ENCODE measurements around the gene KIF26A.

Gene KIF26A

DNA sequence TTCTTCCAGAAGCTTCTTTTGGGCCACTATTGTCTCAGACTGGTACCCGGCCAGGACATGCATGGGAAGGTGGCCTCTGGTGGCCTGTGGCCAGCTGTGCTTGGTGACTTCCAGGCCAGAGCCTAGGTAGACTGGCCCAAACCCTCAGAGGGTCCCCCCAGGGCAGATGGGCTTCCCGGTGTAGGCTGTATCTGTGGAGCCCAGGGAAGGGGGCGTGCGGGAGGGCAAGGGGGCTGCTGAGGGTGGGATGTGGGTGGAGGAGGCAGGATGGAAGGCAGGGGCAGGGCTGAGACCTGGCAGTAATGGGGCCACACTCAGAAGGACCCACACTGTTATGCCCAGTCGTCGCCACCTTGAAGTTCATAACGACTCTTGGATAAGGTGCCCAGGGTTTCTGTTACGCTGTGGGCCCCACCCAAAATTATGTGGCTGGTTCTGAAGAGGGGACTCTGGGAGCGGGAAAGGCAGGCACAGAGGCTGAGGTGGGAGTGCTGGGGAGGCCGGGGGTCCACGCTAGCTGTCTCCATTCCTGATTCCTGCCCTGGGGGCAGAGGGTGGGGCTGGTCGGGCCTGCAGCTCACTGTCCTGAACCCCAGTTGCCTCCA, 52.1 kb downstream of the KIF26A start:
- H3K9ac ChIP-seq (ENCODE audit: low read length in 5 of 5): no peak overlapping the region
- H3K27me3 ChIP-seq (ENCODE audit: control insufficient read depth in 5 of 5, insufficient read depth in 4 of 5, low read length in 5 of 5): peaks cover 6 to 33% (median 9%) of the 10 kb centered on the region in 5 donors
- no peak overlapping the region for H3K27ac ChIP-seq (ENCODE audit: low read depth, low read length)

GRCh38 chr14:104191409-104191997, 53.1 kb downstream of the KIF26A start:
- no peaks in the 10 kb centered on the region for H3K36me3 ChIP-seq (ENCODE audit: control insufficient read depth in 5 of 5, insufficient read depth in 5 of 5, low read length in 5 of 5)
- no peak overlapping the region for H3K9ac ChIP-seq (ENCODE audit: low read length in 5 of 5)
- peaks cover 6 to 33% (median 8%) of the 10 kb centered on the region in 5 donors for H3K27me3 ChIP-seq (ENCODE audit: control insufficient read depth in 5 of 5, insufficient read depth in 4 of 5, low read length in 5 of 5)

More for the DNA sequence above, 52.1 kb downstream of the KIF26A start:
- Histone ChIP-seq H3K4me3 (ENCODE audit: low read depth in 1 of 5, low read length in 5 of 5) (no peak overlapping the region), H3K9me3 (ENCODE audit: control insufficient read depth in 5 of 5, low read length in 5 of 5) (no peaks in the 10 kb centered on the region), H3K36me3 (ENCODE audit: control insufficient read depth in 5 of 5, insufficient read depth in 5 of 5, low read length in 5 of 5) (no peaks in the 10 kb centered on the region), H3K4me1 (ENCODE audit: control insufficient read depth in 5 of 5, insufficient read depth in 5 of 5, low read length in 5 of 5) (peaks cover 0 to 14% (median 0%) of the 10 kb centered on the region in 5 donors)

DNA sequence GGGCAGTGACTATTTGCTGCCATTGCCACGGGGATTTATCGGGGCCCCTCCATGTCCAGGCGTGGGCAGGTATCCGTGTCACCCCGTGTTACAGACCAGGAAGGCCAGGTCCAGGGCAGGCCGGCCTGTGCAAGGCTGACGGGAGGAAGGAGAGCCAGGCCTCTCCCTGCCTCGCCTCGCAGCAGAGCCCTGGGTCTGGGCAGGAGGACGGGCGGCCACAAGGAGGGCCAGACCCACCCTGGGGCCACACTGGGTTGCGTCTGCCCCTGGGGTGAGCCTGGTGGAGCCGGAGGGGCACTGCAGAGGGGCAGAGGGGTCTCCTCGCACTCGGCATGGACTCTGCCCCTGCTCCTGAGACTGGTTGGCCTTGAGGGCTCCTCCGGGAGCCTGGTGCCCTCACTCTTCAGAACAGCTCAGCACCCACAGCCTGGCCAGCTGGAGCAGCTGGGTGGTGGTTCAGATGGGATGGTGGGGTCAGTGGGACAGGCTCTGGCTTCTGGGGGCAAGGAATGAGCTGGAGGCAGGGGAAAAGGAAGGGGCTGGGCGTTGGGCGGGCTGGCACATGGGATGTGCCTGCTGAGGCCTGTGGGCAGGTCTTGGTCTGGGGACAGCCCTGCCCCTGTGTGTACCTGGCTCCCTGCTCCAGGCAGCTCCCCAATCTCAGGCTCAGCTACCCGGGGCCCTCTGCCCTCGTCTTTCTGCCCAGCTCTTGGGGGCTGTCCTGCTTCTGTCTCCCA, 53.9 kb downstream of the KIF26A start:
- Histone ChIP-seq H3K9ac (ENCODE audit: low read length in 5 of 5) (no peak overlapping the region), H3K9me3 (ENCODE audit: control insufficient read depth in 5 of 5, low read length in 5 of 5) (no peaks in the 10 kb centered on the region), H3K27ac (ENCODE audit: low read depth, low read length) (no peak overlapping the region), H3K4me1 (ENCODE audit: control insufficient read depth in 5 of 5, insufficient read depth in 5 of 5, low read length in 5 of 5) (peaks cover 0 to 9% (median 0%) of the 10 kb centered on the region in 5 donors), H3K36me3 (ENCODE audit: control insufficient read depth in 5 of 5, insufficient read depth in 5 of 5, low read length in 5 of 5) (no peaks in the 10 kb centered on the region), H3K27me3 (ENCODE audit: control insufficient read depth in 5 of 5, insufficient read depth in 4 of 5, low read length in 5 of 5) (peaks cover 6 to 33% (median 8%) of the 10 kb centered on the region in 5 donors), H3K4me3 (ENCODE audit: low read depth in 1 of 5, low read length in 5 of 5) (no peak overlapping the region)

More at GRCh38 chr14:104191409-104191997, 53.1 kb downstream of the KIF26A start:
- no peak overlapping the region for H3K4me3 ChIP-seq (ENCODE audit: low read depth in 1 of 5, low read length in 5 of 5)
- H3K9me3 ChIP-seq (ENCODE audit: control insufficient read depth in 5 of 5, low read length in 5 of 5): no peaks in the 10 kb centered on the region
- H3K4me1 ChIP-seq (ENCODE audit: control insufficient read depth in 5 of 5, insufficient read depth in 5 of 5, low read length in 5 of 5): peaks cover 0 to 8% (median 0%) of the 10 kb centered on the region in 5 donors
- H3K27ac ChIP-seq (ENCODE audit: low read depth, low read length): no peak overlapping the region

DNA sequence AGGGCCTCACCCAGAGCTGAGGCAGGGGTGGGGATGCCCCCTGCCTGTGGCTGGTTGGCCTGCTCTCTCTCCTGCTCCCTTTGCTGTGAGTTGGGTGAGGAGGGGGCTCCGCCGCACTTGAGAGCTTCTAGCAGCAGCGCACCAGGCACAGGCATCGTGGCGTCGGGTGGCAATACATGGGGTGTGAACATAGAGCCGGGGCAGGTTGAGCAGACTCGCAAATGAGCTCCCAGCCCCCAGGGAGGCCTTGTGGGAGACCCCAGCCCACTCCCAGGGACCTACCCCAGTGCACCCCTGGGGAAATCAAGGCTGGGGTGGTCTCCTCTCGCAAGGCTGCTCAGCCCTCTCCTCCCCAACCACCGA, 54.5 kb downstream of the KIF26A start:
- H3K27me3 ChIP-seq (ENCODE audit: control insufficient read depth in 5 of 5, insufficient read depth in 4 of 5, low read length in 5 of 5): peaks cover under 1 to 30% (median 8%) of the 10 kb centered on the region in 5 donors
- no peaks in the 10 kb centered on the region for H3K9me3 ChIP-seq (ENCODE audit: control insufficient read depth in 5 of 5, low read length in 5 of 5)
- H3K27ac ChIP-seq (ENCODE audit: low read depth, low read length): no peak overlapping the region
- no peak overlapping the region for H3K4me3 ChIP-seq (ENCODE audit: low read depth in 1 of 5, low read length in 5 of 5)
- no peak overlapping the region for H3K9ac ChIP-seq (ENCODE audit: low read length in 5 of 5)
- peaks cover 0 to 9% (median 0%) of the 10 kb centered on the region in 5 donors for H3K4me1 ChIP-seq (ENCODE audit: control insufficient read depth in 5 of 5, insufficient read depth in 5 of 5, low read length in 5 of 5)
- no peaks in the 10 kb centered on the region for H3K36me3 ChIP-seq (ENCODE audit: control insufficient read depth in 5 of 5, insufficient read depth in 5 of 5, low read length in 5 of 5)

GRCh38 chr14:104194016-104194415, 55.6 kb downstream of the KIF26A start:
- Histone ChIP-seq H3K9me3 (ENCODE audit: control insufficient read depth in 5 of 5, low read length in 5 of 5) (no peaks in the 10 kb centered on the region), H3K27me3 (ENCODE audit: control insufficient read depth in 5 of 5, insufficient read depth in 4 of 5, low read length in 5 of 5) (peaks cover 0 to 34% (median 8%) of the 10 kb centered on the region in 5 donors), H3K4me1 (ENCODE audit: control insufficient read depth in 5 of 5, insufficient read depth in 5 of 5, low read length in 5 of 5) (peaks cover 0 to 5% (median 0%) of the 10 kb centered on the region in 5 donors), H3K4me3 (ENCODE audit: low read depth in 1 of 5, low read length in 5 of 5) (no peak overlapping the region), H3K27ac (ENCODE audit: low read depth, low read length) (no peak overlapping the region), H3K36me3 (ENCODE audit: control insufficient read depth in 5 of 5, insufficient read depth in 5 of 5, low read length in 5 of 5) (no peaks in the 10 kb centered on the region), H3K9ac (ENCODE audit: low read length in 5 of 5) (no peak overlapping the region)

GRCh38 chr14:104194716-104195115, 56.3 kb downstream of the KIF26A start:
- H3K4me3 ChIP-seq (ENCODE audit: low read depth in 1 of 5, low read length in 5 of 5): no peak overlapping the region
- no peak overlapping the region for H3K27ac ChIP-seq (ENCODE audit: low read depth, low read length)
- H3K4me1 ChIP-seq (ENCODE audit: control insufficient read depth in 5 of 5, insufficient read depth in 5 of 5, low read length in 5 of 5): peaks cover 0 to 5% (median 0%) of the 10 kb centered on the region in 5 donors
- H3K9me3 ChIP-seq (ENCODE audit: control insufficient read depth in 5 of 5, low read length in 5 of 5): no peaks in the 10 kb centered on the region
- no peak overlapping the region for H3K9ac ChIP-seq (ENCODE audit: low read length in 5 of 5)
- H3K36me3 ChIP-seq (ENCODE audit: control insufficient read depth in 5 of 5, insufficient read depth in 5 of 5, low read length in 5 of 5): no peaks in the 10 kb centered on the region
- H3K27me3 ChIP-seq (ENCODE audit: control insufficient read depth in 5 of 5, insufficient read depth in 4 of 5, low read length in 5 of 5): peaks cover 0 to 28% (median 6%) of the 10 kb centered on the region in 5 donors

- H3K27ac ChIP-seq (ENCODE audit: low read depth, low read length): no peak overlapping the region
- no peak overlapping the region for H3K4me3 ChIP-seq (ENCODE audit: low read depth in 1 of 5, low read length in 5 of 5)
- H3K4me1 ChIP-seq (ENCODE audit: control insufficient read depth in 5 of 5, insufficient read depth in 5 of 5, low read length in 5 of 5): peaks cover 0 to 5% (median 0%) of the 10 kb centered on the region in 5 donors
- no peaks in the 10 kb centered on the region for H3K9me3 ChIP-seq (ENCODE audit: control insufficient read depth in 5 of 5, low read length in 5 of 5)
- H3K9ac ChIP-seq (ENCODE audit: low read length in 5 of 5): no peak overlapping the region
- no peaks in the 10 kb centered on the region for H3K36me3 ChIP-seq (ENCODE audit: control insufficient read depth in 5 of 5, insufficient read depth in 5 of 5, low read length in 5 of 5)
- peaks cover 0 to 27% (median 6%) of the 10 kb centered on the region in 5 donors for H3K27me3 ChIP-seq (ENCODE audit: control insufficient read depth in 5 of 5, insufficient read depth in 4 of 5, low read length in 5 of 5)
Measured at GRCh38 chr14:104195361-104195760, 57.0 kb downstream of the KIF26A start.

- peaks cover 0 to 28% (median 6%) of the 10 kb centered on the region in 5 donors for H3K27me3 ChIP-seq (ENCODE audit: control insufficient read depth in 5 of 5, insufficient read depth in 4 of 5, low read length in 5 of 5)
Measured at GRCh38 chr14:104195878-104196277, 57.5 kb downstream of the KIF26A start.

DNA sequence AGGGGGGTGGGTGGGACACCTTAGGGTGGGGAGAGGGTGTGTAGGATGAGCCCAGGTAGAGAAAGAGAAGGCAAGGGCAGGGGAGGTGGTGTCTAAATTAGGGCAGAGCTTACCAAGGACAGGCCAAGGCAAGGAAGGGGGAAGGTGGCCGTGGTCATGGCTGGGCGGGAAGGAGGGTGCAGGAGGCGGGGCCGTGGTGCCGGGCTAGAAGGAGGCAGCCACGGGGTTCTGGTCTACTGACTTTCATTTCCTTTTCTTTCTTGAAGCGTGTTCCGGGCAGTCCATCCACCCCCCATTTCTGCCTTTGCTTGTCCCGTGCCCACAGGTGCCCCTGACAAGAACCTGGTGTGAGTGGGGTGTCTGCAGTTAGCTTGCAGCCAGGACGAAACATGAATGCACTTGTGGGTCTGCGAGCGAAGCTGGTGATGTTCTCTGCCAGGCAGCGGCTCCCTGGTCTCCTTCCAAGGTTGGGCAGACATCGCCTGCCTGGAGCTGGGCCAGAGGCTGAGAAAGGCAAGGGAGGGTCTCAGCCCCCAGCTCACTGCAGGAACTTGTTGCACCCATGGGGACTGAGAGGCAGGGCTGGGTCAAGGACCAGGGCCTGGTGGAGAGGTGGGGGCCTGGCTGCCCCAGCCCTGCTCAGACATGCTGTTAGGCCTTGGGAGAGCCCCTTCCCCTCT, 58.2 kb downstream of the KIF26A start:
- Histone ChIP-seq H3K9me3 (ENCODE audit: control insufficient read depth in 5 of 5, low read length in 5 of 5) (no peaks in the 10 kb centered on the region), H3K4me3 (ENCODE audit: low read depth in 1 of 5, low read length in 5 of 5) (no peak overlapping the region), H3K27me3 (ENCODE audit: control insufficient read depth in 5 of 5, insufficient read depth in 4 of 5, low read length in 5 of 5) (peaks cover 0 to 20% (median under 1%) of the 10 kb centered on the region in 5 donors), H3K9ac (ENCODE audit: low read length in 5 of 5) (no peak overlapping the region), H3K36me3 (ENCODE audit: control insufficient read depth in 5 of 5, insufficient read depth in 5 of 5, low read length in 5 of 5) (no peaks in the 10 kb centered on the region), H3K27ac (ENCODE audit: low read depth, low read length) (no peak overlapping the region), H3K4me1 (ENCODE audit: control insufficient read depth in 5 of 5, insufficient read depth in 5 of 5, low read length in 5 of 5) (peaks cover 0 to 5% (median 0%) of the 10 kb centered on the region in 5 donors)

More at GRCh38 chr14:104195878-104196277, 57.5 kb downstream of the KIF26A start:
- H3K9me3 ChIP-seq (ENCODE audit: control insufficient read depth in 5 of 5, low read length in 5 of 5): no peaks in the 10 kb centered on the region
- H3K4me3 ChIP-seq (ENCODE audit: low read depth in 1 of 5, low read length in 5 of 5): no peak overlapping the region
- H3K4me1 ChIP-seq (ENCODE audit: control insufficient read depth in 5 of 5, insufficient read depth in 5 of 5, low read length in 5 of 5): peaks cover 0 to 5% (median 0%) of the 10 kb centered on the region in 5 donors
- H3K27ac ChIP-seq (ENCODE audit: low read depth, low read length): no peak overlapping the region
- no peak overlapping the region for H3K9ac ChIP-seq (ENCODE audit: low read length in 5 of 5)
- H3K36me3 ChIP-seq (ENCODE audit: control insufficient read depth in 5 of 5, insufficient read depth in 5 of 5, low read length in 5 of 5): no peaks in the 10 kb centered on the region
